ENCODE data around the gene DIRAS3. TPM values are rescaled to one million over a fixed set of nuclear protein-coding genes. Genes with fewer than 3 reads are reported as not detected.

Gene DIRAS3, protein sequence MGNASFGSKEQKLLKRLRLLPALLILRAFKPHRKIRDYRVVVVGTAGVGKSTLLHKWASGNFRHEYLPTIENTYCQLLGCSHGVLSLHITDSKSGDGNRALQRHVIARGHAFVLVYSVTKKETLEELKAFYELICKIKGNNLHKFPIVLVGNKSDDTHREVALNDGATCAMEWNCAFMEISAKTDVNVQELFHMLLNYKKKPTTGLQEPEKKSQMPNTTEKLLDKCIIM
- 58.2 and 78.9 TPM in 2 replicates for total RNA-seq

DNA sequence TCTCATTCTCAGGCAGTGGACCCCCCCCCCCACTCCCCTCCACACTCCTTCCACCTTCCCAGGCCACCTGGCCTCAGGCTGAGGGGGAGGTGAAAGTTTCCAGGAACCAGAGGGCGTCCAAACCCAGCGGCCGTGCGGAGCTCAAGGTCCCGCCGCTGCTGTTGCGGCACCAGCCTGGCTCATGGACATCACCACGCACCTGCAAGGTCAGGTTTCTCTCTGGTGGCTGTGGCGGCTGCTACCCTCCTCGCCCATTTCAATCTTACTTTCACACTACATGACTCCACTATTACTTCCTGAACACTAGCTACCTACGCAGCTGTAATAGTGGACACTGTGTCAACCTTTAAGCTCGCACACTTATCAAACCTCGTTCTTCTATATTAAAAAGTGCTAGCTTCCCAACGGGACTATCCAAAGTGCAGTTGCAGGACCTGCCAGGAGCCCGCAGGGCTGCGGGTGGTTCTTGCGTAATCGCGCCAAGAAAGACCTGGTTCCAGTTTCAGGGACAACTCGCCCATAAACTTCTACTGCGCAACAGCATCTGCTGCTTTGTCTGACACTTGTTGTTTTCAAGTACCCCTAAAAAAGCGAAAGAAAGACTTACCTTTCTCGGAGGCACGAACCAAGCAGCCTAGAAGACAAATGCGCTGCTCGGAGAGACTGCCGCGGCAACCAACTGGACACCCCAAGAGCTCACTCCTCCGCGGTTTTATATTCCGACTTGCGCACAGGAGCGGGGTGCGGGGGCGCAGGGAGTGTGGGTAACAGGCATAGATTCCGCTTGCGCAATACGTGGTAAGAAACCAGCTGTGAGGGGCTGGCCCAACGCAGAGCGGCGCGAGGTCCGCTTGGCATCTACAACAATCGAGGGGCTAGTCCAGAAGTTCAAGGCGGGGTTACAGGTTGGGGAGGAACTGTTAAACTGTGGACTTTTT, at the start of gene DIRAS3:
DIRAS3 (minus strand) TSS at position 687 of the 938 bp plus-strand sequence. CDS start 3,330 bp downstream, outside the sequence.

Other genes starting within 250 kb of the DIRAS3 start
- 149 and 228 TPM in 2 replicates for gene GNG12, start 217.2 kb downstream of the DIRAS3 start, total RNA-seq
- 95.2 and 191 TPM in 2 replicates for gene WLS, start 181.9 kb upstream of the DIRAS3 start, total RNA-seq

All from smooth muscle cell of the umbilical artery (primary cell).